Measurements from ENCODE around the gene ZYG11A.

DNA sequence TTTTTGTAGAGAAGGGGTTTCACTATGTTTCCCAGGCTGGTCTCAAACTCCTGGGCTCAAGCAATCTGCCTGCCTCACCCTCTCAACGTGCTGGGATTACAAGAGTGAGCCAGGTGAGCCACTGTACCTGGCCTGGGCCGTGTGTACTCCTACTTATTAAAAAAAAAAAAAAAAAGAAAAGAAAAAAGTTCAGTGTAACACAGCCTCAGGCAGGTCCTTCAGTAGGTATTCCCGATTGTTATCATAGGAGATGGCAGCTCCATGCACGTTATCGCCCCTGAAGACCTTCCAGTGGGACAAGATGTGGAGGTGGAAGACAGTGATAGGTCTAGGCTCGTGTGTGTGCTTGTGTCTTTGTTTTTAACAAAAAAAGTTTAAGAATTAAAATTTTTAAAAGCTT is 75.6 kb downstream of the ZYG11A start:
- no peak for TF ChIP-seq EZH2 (IDR thresholded peaks at IDR 0.05; ENCODE audit: low read length, missing control alignments)
- TF ChIP-seq, protein P1, sequence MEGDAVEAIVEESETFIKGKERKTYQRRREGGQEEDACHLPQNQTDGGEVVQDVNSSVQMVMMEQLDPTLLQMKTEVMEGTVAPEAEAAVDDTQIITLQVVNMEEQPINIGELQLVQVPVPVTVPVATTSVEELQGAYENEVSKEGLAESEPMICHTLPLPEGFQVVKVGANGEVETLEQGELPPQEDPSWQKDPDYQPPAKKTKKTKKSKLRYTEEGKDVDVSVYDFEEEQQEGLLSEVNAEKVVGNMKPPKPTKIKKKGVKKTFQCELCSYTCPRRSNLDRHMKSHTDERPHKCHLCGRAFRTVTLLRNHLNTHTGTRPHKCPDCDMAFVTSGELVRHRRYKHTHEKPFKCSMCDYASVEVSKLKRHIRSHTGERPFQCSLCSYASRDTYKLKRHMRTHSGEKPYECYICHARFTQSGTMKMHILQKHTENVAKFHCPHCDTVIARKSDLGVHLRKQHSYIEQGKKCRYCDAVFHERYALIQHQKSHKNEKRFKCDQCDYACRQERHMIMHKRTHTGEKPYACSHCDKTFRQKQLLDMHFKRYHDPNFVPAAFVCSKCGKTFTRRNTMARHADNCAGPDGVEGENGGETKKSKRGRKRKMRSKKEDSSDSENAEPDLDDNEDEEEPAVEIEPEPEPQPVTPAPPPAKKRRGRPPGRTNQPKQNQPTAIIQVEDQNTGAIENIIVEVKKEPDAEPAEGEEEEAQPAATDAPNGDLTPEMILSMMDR (conservative IDR thresholded peaks at IDR 0.05 in 1 of 2, IDR thresholded peaks at IDR 0.05 in 1 of 2; ENCODE audit: low read depth in 1 of 2, low read length in 2 of 2), result no peak
